Ishikawa (cell line): ENCODE results near the gene ZNF691.

Experiments
- CEBPB ChIP-seq: IDR thresholded peaks from 2 replicates; pipeline ENCODE4 v1.6.1; 2012
- CREB1 ChIP-seq: IDR thresholded peaks from 2 replicates; pipeline ENCODE4 v1.6.1; 2012; ENCODE audit warnings: low read depth
- EGR1 ChIP-seq: IDR thresholded peaks from 2 replicates; pipeline ENCODE4 v1.6.1; 2012
- EP300 ChIP-seq: IDR thresholded peaks from 2 replicates; pipeline ENCODE4 v1.6.1; 2012; ENCODE audit warnings: borderline replicate concordance
- FOXM1 ChIP-seq: IDR thresholded peaks from 2 replicates; pipeline ENCODE4 v1.6.1; 2012; ENCODE audit warnings: low read depth, borderline replicate concordance
- MAX ChIP-seq: IDR thresholded peaks from 2 replicates; pipeline ENCODE4 v1.6.1; 2012
- NFIC ChIP-seq: IDR thresholded peaks from 2 replicates; pipeline ENCODE4 v1.6.1; 2012
- RAD21 ChIP-seq: IDR thresholded peaks from 2 replicates; pipeline ENCODE4 v1.6.1; 2012; ENCODE audit warnings: low read depth
- REST ChIP-seq: IDR thresholded peaks from 2 replicates; pipeline ENCODE4 v1.6.1; 2012; ENCODE audit warnings: low read depth, mild to moderate bottlenecking
- TAF1 ChIP-seq: IDR thresholded peaks from 2 replicates; pipeline ENCODE4 v1.6.1; 2012; ENCODE audit warnings: low read depth, mild to moderate bottlenecking
- TCF12 ChIP-seq: IDR thresholded peaks from 2 replicates; pipeline ENCODE4 v1.6.1; 2012; ENCODE audit warnings: low read depth
- TEAD4 ChIP-seq: IDR thresholded peaks from 2 replicates; pipeline ENCODE4 v1.6.1; 2012
- USF1 ChIP-seq: IDR thresholded peaks from 2 replicates; pipeline ENCODE4 v1.6.1; 2012
- YY1 ChIP-seq: IDR thresholded peaks from 2 replicates; pipeline ENCODE4 v1.6.1; 2012; ENCODE audit warnings: low read depth
- ZBTB7A ChIP-seq: IDR thresholded peaks from 2 replicates; pipeline ENCODE4 v1.6.1; 2012; ENCODE audit warnings: low read depth

ZNF691 gene

GRCh38 chr1:42853116-42853884 is 6.9 kb downstream of the ZNF691 start:
- TF ChIP-seq REST: no peak
- TF ChIP-seq FOXM1: no peak
- TF ChIP-seq TCF12: no peak
- no peak for TF ChIP-seq MAX
- TF ChIP-seq RAD21: no peak
- no peak for TF ChIP-seq TAF1
- no peak for TF ChIP-seq ZBTB7A
- no peak for TF ChIP-seq EP300
- no peak for TF ChIP-seq YY1
- TF ChIP-seq EGR1: no peak
- no peak for TF ChIP-seq CEBPB
- no peak for TF ChIP-seq TEAD4
- TF ChIP-seq CREB1: no peak
- TF ChIP-seq NFIC: no peak

GRCh38 chr1:42860339-42861013 is 14.1 kb downstream of the ZNF691 start:
- TF ChIP-seq RAD21: no peak
- no peak for TF ChIP-seq TEAD4
- no peak for TF ChIP-seq TCF12
- TF ChIP-seq MAX: no peak
- no peak for TF ChIP-seq CREB1
- TF ChIP-seq YY1: no peak
- TF ChIP-seq NFIC: no peak

- TF ChIP-seq MAX: no peak
- no peak for TF ChIP-seq REST
- TF ChIP-seq TAF1: no peak
- TF ChIP-seq NFIC: no peak
- no peak for TF ChIP-seq USF1
- TF ChIP-seq EP300: no peak
- TF ChIP-seq TEAD4: no peak
Measured at GRCh38 chr1:42861014-42861399, 14.6 kb downstream of the ZNF691 start.

- TF ChIP-seq FOXM1 (no peak), NFIC (no peak), CEBPB (no peak), MAX (no peak), USF1 (no peak), ZBTB7A (no peak), TAF1 (no peak)
Measured at GRCh38 chr1:42866549-42866948, 20.1 kb downstream of the ZNF691 start.

- TF ChIP-seq CEBPB: no peak
- no peak for TF ChIP-seq TCF12
- no peak for TF ChIP-seq MAX
- TF ChIP-seq USF1: no peak
- TF ChIP-seq FOXM1: no peak
- no peak for TF ChIP-seq TEAD4
- TF ChIP-seq REST: no peak
- no peak for TF ChIP-seq RAD21
- no peak for TF ChIP-seq CREB1
Measured at GRCh38 chr1:42873670-42874069, 27.3 kb downstream of the ZNF691 start.
